Colonic mucosa (tissue), 4 donors: ENCODE data around the gene SCARF2. TPM values are rescaled to one million over a fixed set of nuclear protein-coding genes. Genes with fewer than 3 reads are reported as not detected.

ENCODE experiments used
- DNase-seq: peaks from one replicate; pipeline ENCODE4 v3.0.0-alpha.2; 2020
- H3K27ac ChIP-seq: fragments of 200-600 bp; one replicate; pipeline ENCODE4 v1.8.0; 2021
- H3K27me3 ChIP-seq: fragments of 200-600 bp; one replicate; pipeline ENCODE4 v1.8.0; 2021
- H3K36me3 ChIP-seq: fragments of 200-600 bp; one replicate; pipeline ENCODE4 v1.8.0; 2021
- H3K4me1 ChIP-seq: fragments of 200-600 bp; one replicate; pipeline ENCODE4 v1.8.0; 2021; ENCODE audit warnings: mild to moderate bottlenecking
- H3K4me3 ChIP-seq: fragments of 200-600 bp; one replicate; pipeline ENCODE4 v1.8.0; 2021
- H3K9ac ChIP-seq, 2 donors: one replicate each; pipeline ENCODE4 v1.7.0; 2013; ENCODE audit warnings: control low read depth in 2 of 2, low read depth in 2 of 2, low read length in 2 of 2
- H3K9me3 ChIP-seq: fragments of 200-600 bp; one replicate; pipeline ENCODE4 v1.8.0; 2021
- CTCF ChIP-seq: fragments of 200-600 bp; IDR thresholded peaks from one replicate; pipeline ENCODE4 v1.8.0; 2022; ENCODE audit warnings: antibody characterized with exemption, mild to moderate bottlenecking
- intact Hi-C: fragments of 100-400 bp; cut with DNase I; formaldehyde crosslinking; loops from one replicate; pipeline ENCODE4 v1.14.1; 2022
- total RNA-seq, 2 donors: library from RNA; stranded (reverse); fragmentation: NEBNext Ultra II Directional in 1 of 2; extraction: Animal tissue kit (Norgen Biotek cat#: 25700) in 1 of 2; gene quantifications; one replicate each; pipeline ENCODE4 v1.2.1, GENCODE V29; 2021
- donor health status: healthy.
- donor health status: DM: no; HTN: no; CAD: no.
- donor health status: DM: no; HTN: no; CAD: no.

The SCARF2 gene
- total RNA-seq, 2 donors from 2014 or later: 0.91 to 3.1 TPM

- no peak for TF ChIP-seq CTCF
- Histone ChIP-seq H3K4me3 (no peak overlapping the region), H3K27me3 (no peaks in the 10 kb centered on the region), H3K4me1 (no peaks in the 10 kb centered on the region), H3K9me3 (no peaks in the 10 kb centered on the region), H3K27ac (no peak overlapping the region), H3K36me3 (no peaks in the 10 kb centered on the region), H3K9ac (no peak overlapping the region)
- intact Hi-C loops: no loop called here
- no peak for DNase-seq
Observed at GRCh38 chr22:20401376-20402014, 36.1 kb downstream of the SCARF2 start.

- no peaks in the 10 kb centered on the region for H3K9me3 ChIP-seq
- H3K9ac ChIP-seq: no peak overlapping the region
- H3K4me3 ChIP-seq: no peak overlapping the region
- H3K27me3 ChIP-seq: no peaks in the 10 kb centered on the region
- no peak for TF ChIP-seq CTCF
- H3K36me3 ChIP-seq: no peaks in the 10 kb centered on the region
- no peaks in the 10 kb centered on the region for H3K4me1 ChIP-seq
- H3K27ac ChIP-seq: no peak overlapping the region
- no peak for DNase-seq
- intact Hi-C loops: no loop called here
Observed at GRCh38 chr22:20400606-20401375, 36.8 kb downstream of the SCARF2 start.

GRCh38 chr22:20399866-20400605, 37.6 kb downstream of the SCARF2 start:
- intact Hi-C loops: no loop called here
- H3K27ac ChIP-seq: no peak overlapping the region
- H3K4me1 ChIP-seq: peaks cover 4% of the 10 kb centered on the region
- DNase-seq: no peak
- no peaks in the 10 kb centered on the region for H3K36me3 ChIP-seq
- no peak for TF ChIP-seq CTCF
- H3K27me3 ChIP-seq: no peaks in the 10 kb centered on the region
- no peaks in the 10 kb centered on the region for H3K9me3 ChIP-seq
- no peak overlapping the region for H3K4me3 ChIP-seq
- H3K9ac ChIP-seq: no peak overlapping the region

- H3K4me1 ChIP-seq: peaks cover 7% of the 10 kb centered on the region
- H3K27me3 ChIP-seq: no peaks in the 10 kb centered on the region
- intact Hi-C loops: no loop called here
- no peak overlapping the region for H3K9ac ChIP-seq
- H3K9me3 ChIP-seq: no peaks in the 10 kb centered on the region
- no peak for TF ChIP-seq CTCF
- no peaks in the 10 kb centered on the region for H3K36me3 ChIP-seq
- H3K27ac ChIP-seq: no peak overlapping the region
- H3K4me3 ChIP-seq: no peak overlapping the region
- no peak for DNase-seq
Observed at GRCh38 chr22:20398420-20398819, 39.2 kb downstream of the SCARF2 start.

- Histone ChIP-seq H3K9me3 (no peaks in the 10 kb centered on the region), H3K4me1 (peaks cover 7% of the 10 kb centered on the region), H3K36me3 (no peaks in the 10 kb centered on the region), H3K27ac (no peak overlapping the region), H3K4me3 (no peak overlapping the region), H3K9ac (no peak overlapping the region), H3K27me3 (no peaks in the 10 kb centered on the region)
- intact Hi-C loops: no loop called here
- TF ChIP-seq CTCF: no peak
- no peak for DNase-seq
Observed at GRCh38 chr22:20397498-20397897, 40.1 kb downstream of the SCARF2 start.
